PC-9 (cell line): Measurements from ENCODE around the gene IPO4. TPM values are rescaled to one million over a fixed set of nuclear protein-coding genes. Genes with fewer than 3 reads are reported as not detected.

Experiments used
- BruUV-seq: library from RNA; stranded (reverse); fragments of 400-500 nt; replicated peaks from 2 replicates; lab custom pipeline; 2021; lab: Mats Ljungman, UMichigan
- CTCF ChIA-PET: fragments of 300-600 bp; sonication (Branson Sonifier 250); formaldehyde crosslinking; loops from one replicate; lab custom pipeline; 2022; ENCODE audit warnings: antibody characterized with exemption; lab: Charles Lee
- POLR2A ChIA-PET: fragments of 300-600 bp; sonication (Branson Sonifier 250); formaldehyde crosslinking; loops from one replicate; lab custom pipeline; 2022; ENCODE audit warnings: antibody characterized with exemption; ENCODE audit not compliant: unreplicated experiment; lab: Charles Lee
- DNase-seq, 2 experiments: peaks; one replicate each; pipeline versions ENCODE4 v3.0.0 to v3.0.0-alpha.2; 2015 to 2022; ENCODE audit warnings: mixed read lengths in 1 of 2
- H2AFZ ChIP-seq: fragments of 200-600 bp; sonication (generic); 2 replicates; pipeline ENCODE4 v1.8.1; 2017; ENCODE audit warnings: antibody characterized with exemption
- H3F3A ChIP-seq: fragments of 200-600 bp; sonication (generic); 2 replicates; pipeline ENCODE4 v1.8.1; 2017; ENCODE audit warnings: antibody characterized with exemption, mild to moderate bottlenecking, low read depth; ENCODE audit not compliant: insufficient read depth
- H3K27ac ChIP-seq: fragments of 200-600 bp; sonication (generic); 2 replicates; pipeline ENCODE4 v1.6.1; 2016; ENCODE audit warnings: mixed run types
- H3K27me3 ChIP-seq: fragments of 200-600 bp; sonication (generic); 2 replicates; pipeline ENCODE4 v1.6.1; 2016; ENCODE audit warnings: low read depth, mixed run types; ENCODE audit not compliant: insufficient read depth
- H3K36me3 ChIP-seq: fragments of 200-600 bp; sonication (generic); 2 replicates; pipeline ENCODE4 v1.6.1; 2016; ENCODE audit warnings: low read depth, mixed run types
- H3K4me1 ChIP-seq: fragments of 200-600 bp; sonication (generic); replicated peaks from 2 replicates; pipeline ENCODE4 v1.6.1; 2016; ENCODE audit warnings: mixed run types; ENCODE audit not compliant: insufficient read depth
- H3K4me2 ChIP-seq: fragments of 200-600 bp; sonication (generic); 2 replicates; pipeline ENCODE4 v1.6.1; 2017; ENCODE audit warnings: mixed run types
- H3K4me3 ChIP-seq: fragments of 200-600 bp; sonication (generic); 2 replicates; pipeline ENCODE4 v1.6.1; 2016; ENCODE audit warnings: mixed run types
- H3K79me2 ChIP-seq: fragments of 200-600 bp; sonication (generic); 2 replicates; pipeline ENCODE4 v1.6.1; 2017; ENCODE audit warnings: low read depth, mixed run types
- H3K9me2 ChIP-seq: fragments of 200-600 bp; sonication (generic); 2 replicates; pipeline ENCODE4 v1.8.1; 2017; ENCODE audit warnings: mild to moderate bottlenecking; ENCODE audit not compliant: insufficient read depth
- H3K9me3 ChIP-seq: fragments of 200-600 bp; sonication (generic); 2 replicates; pipeline ENCODE4 v1.8.1; 2016; ENCODE audit warnings: low read depth; ENCODE audit not compliant: insufficient read depth
- H4K20me1 ChIP-seq: fragments of 200-600 bp; sonication (generic); 2 replicates; pipeline ENCODE4 v1.8.1; 2017; ENCODE audit not compliant: insufficient read depth
- CTCF ChIP-seq: fragments of 200-600 bp; sonication (generic); conservative IDR thresholded peaks from 2 replicates; pipeline ENCODE4 v1.6.1; 2017; ENCODE audit warnings: mixed run types, antibody characterized with exemption, mild to moderate bottlenecking, moderate library complexity
- EZH2 ChIP-seq: fragments of 200-600 bp; sonication (generic); IDR thresholded peaks from 2 replicates; pipeline ENCODE4 v1.8.0; 2017; ENCODE audit warnings: antibody characterized with exemption, low read depth
- intact Hi-C: fragments of 100-400 bp; cut with micrococcal nuclease; formaldehyde crosslinking; loops from one replicate; pipeline ENCODE4 v1.10.0; 2022; ENCODE audit not compliant: unreplicated experiment
- total RNA-seq: library from RNA; stranded (reverse); gene quantifications from 2 replicates; pipeline ENCODE4 v1.2.3, GENCODE V29; 2021

The IPO4 gene
- total RNA-seq, 1 experiment from 2014 or later, result 44.1 TPM

GRCh38 chr14:24179961-24180796, 8.4 kb downstream of the IPO4 start:
- Histone ChIP-seq H4K20me1 (no peaks in the 10 kb centered on the region; the same call in 1 of the 2 replicates), H3F3A (no peaks in the 10 kb centered on the region; the same call in 1 of the 2 replicates), H3K79me2 (no peaks in the 10 kb centered on the region), H3K27me3 (no peaks in the 10 kb centered on the region), H3K4me1 (no peaks in the 10 kb centered on the region), H3K36me3 (no peaks in the 10 kb centered on the region), H3K9me2 (no peaks in the 10 kb centered on the region), H3K9me3 (no peaks in the 10 kb centered on the region), H3K27ac (no peak overlapping the region), H3K4me2 (no peak overlapping the region), H3K4me3 (no peak overlapping the region), H2AFZ (no peak overlapping the region)
- DNase-seq, result no peak
- no TSS peak for BruUV-seq
- ChIA-PET CTCF (no interaction called here), POLR2A (no interaction called here)
- TF ChIP-seq CTCF (no peak), EZH2 (no peak)
- intact Hi-C loops, result no loop called here

GRCh38 chr14:24179294-24179960, 9.2 kb downstream of the IPO4 start:
- Histone ChIP-seq H3K79me2 (no peaks in the 10 kb centered on the region), H2AFZ (no peak overlapping the region), H3K36me3 (no peaks in the 10 kb centered on the region), H3K9me3 (no peaks in the 10 kb centered on the region), H3K27me3 (no peaks in the 10 kb centered on the region), H3K9me2 (no peaks in the 10 kb centered on the region), H3K27ac (no peak overlapping the region), H3F3A (no peaks in the 10 kb centered on the region; the same call in 1 of the 2 replicates), H4K20me1 (no peaks in the 10 kb centered on the region; the same call in 1 of the 2 replicates), H3K4me2 (no peak overlapping the region), H3K4me3 (no peak overlapping the region), H3K4me1 (no peaks in the 10 kb centered on the region)
- TF ChIP-seq CTCF (no peak), EZH2 (no peak)
- intact Hi-C loops, result no loop called here
- no TSS peak for BruUV-seq
- no peak for DNase-seq
- ChIA-PET POLR2A (no interaction called here), CTCF (no interaction called here)

- Histone ChIP-seq H3K9me3 (no peaks in the 10 kb centered on the region), H3K27ac (no peak overlapping the region), H3K36me3 (no peaks in the 10 kb centered on the region), H3K27me3 (no peaks in the 10 kb centered on the region), H3K9me2 (no peaks in the 10 kb centered on the region), H2AFZ (no peak overlapping the region), H3K79me2 (no peaks in the 10 kb centered on the region), H3K4me2 (no peak overlapping the region), H3K4me3 (no peak overlapping the region), H3F3A (no peaks in the 10 kb centered on the region; the same call in 1 of the 2 replicates), H4K20me1 (no peaks in the 10 kb centered on the region; the same call in 1 of the 2 replicates), H3K4me1 (no peaks in the 10 kb centered on the region)
- intact Hi-C loops, result no loop called here
- CTCF ChIA-PET, result no interaction called here
- no TSS peak for BruUV-seq
- POLR2A ChIA-PET, result no interaction called here
- no peak for DNase-seq
- TF ChIP-seq EZH2 (no peak), CTCF (no peak)
Observed at GRCh38 chr14:24178399-24179178, 10.0 kb downstream of the IPO4 start.
